Lung (tissue), 12 donors: Measurements from ENCODE around the gene FAM168A. TPM values are rescaled to one million over a fixed set of nuclear protein-coding genes. Genes with fewer than 3 reads are reported as not detected.

Experiments used
- ATAC-seq: fragments of 200-7000 bp; cut with Tn5 transposase; one replicate; pipeline ENCODE4 v1.9.1; 2020; ENCODE audit warnings: moderate number of reproducible peaks; ENCODE audit not compliant: insufficient read depth, low FRiP score
- DNase-seq, 3 donors: peaks; one replicate each; pipeline ENCODE4 v3.0.0-alpha.2; 2013 to 2017
- H3K27ac ChIP-seq, 2 donors: one replicate each; pipeline ENCODE4 v1.5.1; 2013; ENCODE audit warnings: mild to moderate bottlenecking in 2 of 2, moderate library complexity in 2 of 2, control low read depth in 1 of 2, inconsistent platforms in 1 of 2, low read depth in 1 of 2, low read length in 1 of 2
- H3K27me3 ChIP-seq, 3 donors: one replicate each; pipeline ENCODE4 v1.5.1; 2013; ENCODE audit warnings: low read length in 2 of 3; ENCODE audit not compliant: control insufficient read depth in 3 of 3, insufficient read depth in 3 of 3
- H3K36me3 ChIP-seq, 4 donors: one replicate each; pipeline ENCODE4 v1.5.1; 2013; ENCODE audit warnings: low read length in 4 of 4, mild to moderate bottlenecking in 1 of 4, moderate library complexity in 1 of 4; ENCODE audit not compliant: control insufficient read depth in 4 of 4, insufficient read depth in 4 of 4
- H3K4me1 ChIP-seq, 5 donors: one replicate each; pipeline ENCODE4 v1.5.1; 2013; ENCODE audit warnings: low read length in 5 of 5, mild to moderate bottlenecking in 2 of 5, moderate library complexity in 1 of 5; ENCODE audit not compliant: control insufficient read depth in 5 of 5, insufficient read depth in 5 of 5
- H3K4me3 ChIP-seq: one replicate; pipeline ENCODE4 v1.5.1; 2013; ENCODE audit warnings: mild to moderate bottlenecking, control low read depth, moderate library complexity
- H3K9ac ChIP-seq, 2 donors: one replicate each; pipeline ENCODE4 v1.5.1; 2013; ENCODE audit warnings: low read length in 2 of 2, control low read depth in 1 of 2; ENCODE audit not compliant: insufficient read depth in 1 of 2
- H3K9me3 ChIP-seq, 4 donors: one replicate each; pipeline ENCODE4 v1.5.1; 2013; ENCODE audit warnings: low read length in 3 of 4, mild to moderate bottlenecking in 1 of 4, moderate library complexity in 1 of 4; ENCODE audit not compliant: control insufficient read depth in 4 of 4, insufficient read depth in 3 of 4
- CTCF ChIP-seq: IDR thresholded peaks from 2 replicates; pipeline ENCODE4 v1.5.1; 2012; ENCODE audit warnings: mild to moderate bottlenecking; ENCODE audit errors: control extremely low read depth, extremely low read depth
- WGBS, 2 donors: extraction: QIAGEN DNeasy Blood & Tissue Kit; methylation state at CpG; one replicate each; pipeline ENCODE4 v1.1.7; 2013; 5-methylcytosine and 5-hydroxymethylcytosine counted together
- polyA plus RNA-seq, 2 donors: library from polyadenylated mRNA; stranded (reverse); fragments of 200-250 nt; gene quantifications; one replicate each; pipeline ENCODE4 v1.2.1, GENCODE V29; 2013
- total RNA-seq, 2 donors: library from RNA; depleted of rRNA in 1 of 2; stranded (reverse); fragments of >200 nt in 1 of 2; gene quantifications; one replicate each; pipeline ENCODE4 v1.2.1, GENCODE V29; 2014 to 2021
- donor health status: control.
- donor health status: control.
- donor health status: Bipolar disorder and iron deficiency.
- donor health status: healthy.
- donor health status: DM: yes; HTN: yes; CAD: no.

FAM168A gene
- total and polyA plus RNA-seq, 4 donors = 6.7 to 25.5 (median 17.1) TPM

GRCh38 chr11:73496134-73496533 is 101.8 kb downstream of the FAM168A start:
- ATAC-seq (no peak), DNase-seq (no peak)
- WGBS, 2 donors = 87 to 93% methylated on average over 6 of the region's 6 CpGs
- Histone ChIP-seq H3K36me3 (no peaks in the 10 kb centered on the region), H3K27ac (no peak overlapping the region), H3K9ac (no peak overlapping the region), H3K9me3 (no peaks in the 10 kb centered on the region), H3K4me1 (peaks cover 0 to 8% (median 0%) of the 10 kb centered on the region in 5 donors), H3K27me3 (no peaks in the 10 kb centered on the region), H3K4me3 (no peak overlapping the region)
- TF ChIP-seq CTCF = no peak

- ATAC-seq = no peak
Observed at GRCh38 chr11:73495731-73496130, 102.2 kb downstream of the FAM168A start.

GRCh38 chr11:73493956-73494598 is 103.8 kb downstream of the FAM168A start:
- Histone ChIP-seq H3K27me3 (no peaks in the 10 kb centered on the region), H3K36me3 (no peaks in the 10 kb centered on the region), H3K9me3 (no peaks in the 10 kb centered on the region), H3K9ac (no peak overlapping the region), H3K4me3 (no peak overlapping the region), H3K4me1 (peaks cover 0 to 11% (median 0%) of the 10 kb centered on the region in 5 donors), H3K27ac (peak overlapping the region in 1 of 2 donors; percentile 26)
- WGBS, 2 donors = 81 to 100% methylated on average over 1 of the region's 1 CpG
- DNase-seq (peak; percentile 18 to 53 (median 25)), ATAC-seq (no peak)
- TF ChIP-seq CTCF = no peak

More at GRCh38 chr11:73495731-73496130, 102.2 kb downstream of the FAM168A start:
- Histone ChIP-seq H3K36me3 (no peaks in the 10 kb centered on the region), H3K27ac (no peak overlapping the region), H3K9me3 (no peaks in the 10 kb centered on the region), H3K9ac (no peak overlapping the region), H3K4me3 (no peak overlapping the region), H3K4me1 (peaks cover 0 to 11% (median 0%) of the 10 kb centered on the region in 5 donors), H3K27me3 (no peaks in the 10 kb centered on the region)
- WGBS, 2 donors = 97 to 99% methylated on average over 2 of the region's 2 CpGs
- no peak for TF ChIP-seq CTCF
- DNase-seq = no peak

- ATAC-seq (no peak), DNase-seq (no peak)
- Histone ChIP-seq H3K9me3 (no peaks in the 10 kb centered on the region), H3K4me1 (peaks cover 0 to 2% (median 0%) of the 10 kb centered on the region in 5 donors), H3K4me3 (no peak overlapping the region), H3K27ac (no peak overlapping the region), H3K27me3 (no peaks in the 10 kb centered on the region), H3K9ac (no peak overlapping the region), H3K36me3 (no peaks in the 10 kb centered on the region)
- TF ChIP-seq CTCF = no peak
- 94 to 98% methylated on average over 1 of the region's 1 CpG for WGBS, 2 donors
Observed at GRCh38 chr11:73481626-73482025, 116.3 kb downstream of the FAM168A start.
